DND-41 (cell line): ENCODE data around the gene CDK19.

Experiments
- ATAC-seq: fragments of 200-7000 bp; cut with Tn5 transposase; 3 replicates; pipeline ENCODE4 v1.9.1; 2021; ENCODE audit warnings: low read depth; ENCODE audit not compliant: insufficient read depth
- DNase-seq: peaks from one replicate; pipeline ENCODE4 v3.0.0-alpha.2; 2020
- H2AFZ ChIP-seq: 2 replicates; pipeline ENCODE4 v1.6.0; 2012; ENCODE audit warnings: low read depth, low read length
- H3K27ac ChIP-seq: 2 replicates; pipeline ENCODE4 v1.5.1; 2012; ENCODE audit warnings: low read length, inconsistent platforms
- H3K27me3 ChIP-seq: fragments of 200-600 bp; sonication (generic); 2 replicates; pipeline ENCODE4 v1.6.0; 2012; ENCODE audit warnings: low read length, mild to moderate bottlenecking, inconsistent platforms; ENCODE audit not compliant: insufficient read depth, poor library complexity
- H3K36me3 ChIP-seq: 2 replicates; pipeline ENCODE4 v1.5.1; 2012; ENCODE audit warnings: low read length, inconsistent platforms; ENCODE audit not compliant: insufficient read depth
- H3K4me1 ChIP-seq: 2 replicates; pipeline ENCODE4 v1.5.1; 2012; ENCODE audit warnings: mild to moderate bottlenecking, low read length; ENCODE audit not compliant: insufficient read depth
- H3K4me2 ChIP-seq: 2 replicates; pipeline ENCODE4 v1.6.0; 2012; ENCODE audit warnings: mild to moderate bottlenecking, moderate library complexity, low read length, inconsistent platforms; ENCODE audit not compliant: insufficient read depth
- H3K4me3 ChIP-seq, 2 experiments: fragments of 200-600 bp in 1 of 2; shearing (Covaris generic) in 1 of 2; 2 replicates each; pipeline ENCODE4 v1.5.1; 2012 to 2016; ENCODE audit warnings: inconsistent platforms in 2 of 2, low read length in 2 of 2, mild to moderate bottlenecking in 2 of 2, low read depth in 1 of 2, moderate library complexity in 1 of 2
- H3K79me2 ChIP-seq: 2 replicates; pipeline ENCODE4 v1.6.0; 2012; ENCODE audit warnings: low read length, inconsistent platforms; ENCODE audit not compliant: insufficient read depth
- H3K9ac ChIP-seq: 2 replicates; pipeline ENCODE4 v1.6.0; 2012; ENCODE audit warnings: low read depth, mild to moderate bottlenecking, inconsistent platforms, low read length, moderate library complexity
- H3K9me3 ChIP-seq: 2 replicates; pipeline ENCODE4 v1.5.1; 2012; ENCODE audit warnings: low read length, moderate library complexity, mild to moderate bottlenecking, inconsistent platforms; ENCODE audit not compliant: insufficient read depth, severe bottlenecking
- H4K20me1 ChIP-seq: 2 replicates; pipeline ENCODE4 v1.6.0; 2012; ENCODE audit warnings: low read length; ENCODE audit not compliant: insufficient read depth
- CTCF ChIP-seq: IDR thresholded peaks from 2 replicates; pipeline ENCODE4 v1.5.1; 2012; ENCODE audit warnings: borderline replicate concordance, low read length, moderate library complexity, mild to moderate bottlenecking; ENCODE audit not compliant: poor library complexity, severe bottlenecking; ENCODE audit errors: extremely low read depth
- EZH2 ChIP-seq: IDR thresholded peaks from 3 replicates; pipeline ENCODE4 v1.6.1; 2012; ENCODE audit warnings: borderline replicate concordance, low read depth, mild to moderate bottlenecking, moderate library complexity, low read length, inconsistent platforms; ENCODE audit not compliant: severe bottlenecking

CDK19 gene

GRCh38 chr6:110693296-110693695 lies 122.0 kb downstream of the CDK19 start:
- DNase-seq (no peak), ATAC-seq (no peak)
- no peaks in the 10 kb centered on the region for H3K4me1 ChIP-seq
- no peaks in the 10 kb centered on the region for H3K36me3 ChIP-seq
- H3K79me2 ChIP-seq, result peaks cover 12% of the 10 kb centered on the region
- no peak for TF ChIP-seq EZH2
- TF ChIP-seq CTCF, result no peak
- no peak overlapping the region for H3K4me2 ChIP-seq
- H3K27me3 ChIP-seq, result no peaks in the 10 kb centered on the region
- H3K27ac ChIP-seq, result no peak overlapping the region
- H3K9ac ChIP-seq, result no peak overlapping the region
- no peaks in the 10 kb centered on the region for H3K9me3 ChIP-seq
- H4K20me1 ChIP-seq, result peaks cover 14% of the 10 kb centered on the region
- H2AFZ ChIP-seq, result no peak overlapping the region
- no peak overlapping the region for H3K4me3 ChIP-seq

DNA sequence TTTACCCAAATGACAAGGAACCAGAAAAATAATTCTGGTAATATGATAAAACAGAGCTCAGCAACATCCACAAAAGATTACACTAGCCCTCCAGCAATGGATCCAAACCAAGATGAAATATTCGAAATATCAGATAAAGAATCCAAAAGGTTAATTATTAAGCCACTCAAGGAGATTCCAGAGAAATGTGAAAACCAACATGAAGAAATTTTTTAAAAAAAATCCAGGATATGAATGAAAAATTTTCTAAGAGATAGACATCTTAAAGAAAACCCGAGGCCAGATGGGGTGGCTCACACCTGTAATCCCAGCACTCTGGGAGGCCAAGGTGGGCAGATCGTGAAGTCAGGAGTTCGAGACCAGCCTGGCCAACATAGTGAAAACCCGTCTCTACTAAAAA lies 124.4 kb downstream of the CDK19 start:
- ATAC-seq, result no peak
- H3K4me3 ChIP-seq, result no peak overlapping the region
- no peak for DNase-seq
- H3K4me1 ChIP-seq, result no peaks in the 10 kb centered on the region
- TF ChIP-seq CTCF, result no peak
- no peak for TF ChIP-seq EZH2
- no peak overlapping the region for H2AFZ ChIP-seq
- no peaks in the 10 kb centered on the region for H3K27me3 ChIP-seq
- H3K4me2 ChIP-seq, result no peak overlapping the region
- peaks cover 12% of the 10 kb centered on the region for H3K79me2 ChIP-seq
- H4K20me1 ChIP-seq, result peaks cover 14% of the 10 kb centered on the region
- no peak overlapping the region for H3K27ac ChIP-seq
- H3K9ac ChIP-seq, result no peak overlapping the region
- no peaks in the 10 kb centered on the region for H3K36me3 ChIP-seq
- H3K9me3 ChIP-seq, result no peaks in the 10 kb centered on the region

DNA sequence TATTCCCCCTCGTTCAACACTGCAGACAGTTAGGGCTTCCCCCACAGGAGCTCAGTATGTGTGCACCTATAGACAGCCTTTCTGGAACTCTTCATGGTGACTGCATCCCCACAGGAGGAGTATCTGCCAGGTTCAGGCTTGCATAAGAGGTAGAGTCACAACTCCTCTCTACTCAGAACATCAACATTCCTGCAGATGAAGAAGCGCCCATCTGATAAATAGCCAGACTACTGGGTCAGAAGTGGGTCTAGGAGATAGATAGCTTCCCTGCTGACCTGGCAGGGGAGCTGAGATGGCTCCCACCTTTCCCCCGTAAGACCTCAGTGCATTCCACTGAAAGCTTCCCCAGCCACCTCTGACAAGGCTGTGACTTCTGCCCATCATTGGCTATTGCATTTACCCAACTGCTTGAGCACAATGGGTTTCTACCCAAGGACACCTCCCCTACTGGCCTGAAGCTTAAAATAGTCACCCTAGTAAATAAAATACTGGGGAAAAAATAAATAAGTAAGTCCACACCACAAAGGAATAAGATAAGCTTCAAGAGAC lies 125.1 kb downstream of the CDK19 start:
- no peak for ATAC-seq
- DNase-seq, result no peak
- H3K4me1 ChIP-seq, result no peaks in the 10 kb centered on the region
- no peak overlapping the region for H3K9ac ChIP-seq
- no peak for TF ChIP-seq CTCF
- no peak for TF ChIP-seq EZH2
- no peak overlapping the region for H3K4me3 ChIP-seq
- H3K36me3 ChIP-seq, result no peaks in the 10 kb centered on the region
- no peak overlapping the region for H3K27ac ChIP-seq
- no peaks in the 10 kb centered on the region for H3K27me3 ChIP-seq
- peaks cover 14% of the 10 kb centered on the region for H4K20me1 ChIP-seq
- H3K4me2 ChIP-seq, result no peak overlapping the region
- no peak overlapping the region for H2AFZ ChIP-seq
- no peaks in the 10 kb centered on the region for H3K9me3 ChIP-seq
- peaks cover 11% of the 10 kb centered on the region for H3K79me2 ChIP-seq
